ENCODE results near the gene PROZ. TPM values are rescaled to one million over a fixed set of nuclear protein-coding genes. Genes with fewer than 3 reads are reported as not detected.

Gene PROZ
- total and polyA plus RNA-seq, 9 of the 15 experiments (the other 6 are each of a cell fraction or from before 2014, with no cell fraction given): not detected

DNA sequence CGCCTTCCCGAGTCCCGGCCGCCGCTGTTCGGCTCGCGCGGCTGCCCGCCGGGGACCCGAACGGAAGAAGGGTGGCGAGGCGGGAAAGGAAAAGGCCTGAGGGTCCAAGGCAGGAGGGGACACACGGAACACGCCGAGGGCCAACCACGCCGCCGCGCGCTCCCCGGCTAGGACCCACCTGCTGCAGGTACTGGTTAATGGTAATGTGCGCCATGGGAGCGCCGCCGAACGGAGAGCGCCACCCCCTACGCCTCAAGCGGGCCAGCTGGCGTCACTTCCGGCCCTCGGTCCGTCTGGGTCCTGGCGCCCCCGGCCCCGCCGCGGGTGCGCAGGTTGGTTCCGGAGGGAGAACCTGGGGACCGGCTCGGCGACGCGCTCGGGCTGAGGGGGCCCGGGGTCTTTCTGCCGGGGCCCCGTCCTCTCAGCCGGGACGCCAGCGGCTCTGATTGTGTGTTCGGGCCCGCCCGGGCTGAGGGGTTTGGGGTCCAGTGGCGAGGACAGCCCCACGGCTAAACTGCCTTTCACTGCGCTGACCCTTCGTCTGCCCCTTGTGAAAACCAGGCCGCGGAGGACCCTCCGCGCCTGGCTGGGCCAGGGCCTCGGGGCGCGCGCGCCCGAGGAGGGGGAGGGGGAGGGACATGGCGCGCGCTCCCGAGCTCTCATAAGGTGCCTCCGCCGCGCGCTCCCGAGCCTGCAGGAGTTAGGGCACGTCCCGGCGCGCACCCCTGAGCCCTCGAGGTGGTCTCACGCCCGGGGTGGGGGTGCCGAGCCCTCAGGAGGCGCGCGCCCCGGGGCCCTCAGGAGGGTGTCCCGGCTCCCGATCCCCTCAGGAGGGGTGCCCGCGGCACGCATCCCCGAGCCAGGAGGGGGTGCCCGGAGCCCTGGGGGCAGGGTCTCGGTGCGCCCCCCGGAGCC lies 50.2 kb downstream of the PROZ start, which contains the start of gene PCID2:
Gene PCID2, minus strand, starts transcription at position 249 of the 915 bp plus-strand sequence. Its CDS starts 35 bp downstream, at position 214.
- H3K27me3 ChIP-seq (ENCODE audit: control insufficient read depth in 2 of 2, insufficient read depth in 2 of 2, low read length in 2 of 2): no peaks in the 10 kb centered on the region
- H3K79me2 ChIP-seq (ENCODE audit: control insufficient read depth, insufficient read depth, low read length): peaks cover 97% of the 10 kb centered on the region
- peak within 1 kb of the TSS; percentile 95 for H3K4me3 ChIP-seq
- in situ Hi-C loops (cut with MboI): no loop called here
- POLR2A ChIA-PET: interaction anchor here (0.6 to 1.7 kb wide), 9 partner anchors 10 to 1038 kb away, joined by 3 to 11 read pairs (median 3); no protein-coding TSS in a partner anchor
- peaks cover 67% of the 10 kb centered on the region for H3K36me3 ChIP-seq (ENCODE audit: control insufficient read depth, insufficient read depth, low read length)
- peak within 1 kb of the TSS; percentile 98 to 99 for H3K9ac ChIP-seq (ENCODE audit: insufficient read depth in 1 of 2, low read depth in 2 of 2, low read length in 2 of 2)
- peaks cover 26 to 29% of the 10 kb centered on the region in 2 experiments; a peak in 4 of 5 replicates for H3K4me1 ChIP-seq (replicated peaks in 1 of 2; ENCODE audit: control insufficient read depth in 2 of 2, insufficient read depth in 2 of 2, low read length in 2 of 2)
- FAIRE-seq (peak; percentile 67), ATAC-seq (peak; percentile 79), DNase-seq (ENCODE audit: extremely low read depth in 1 of 4, low spot score in 3 of 4) (peak; percentile 73 to 90 (median 80))
- H3K9me1 ChIP-seq (ENCODE audit: control insufficient read depth, insufficient read depth, low read length): peaks cover 5% of the 10 kb centered on the region
- no TSS peak for BruUV-seq (replicated peaks)
- peak within 1 kb of the TSS; percentile 98 for H3K4me2 ChIP-seq (ENCODE audit: insufficient read depth, low read length)
- intact Hi-C loops (cut with micrococcal nuclease): loop anchor here (1.0 to 10.0 kb wide), 2 partner anchors 12 to 186 kb away; no protein-coding TSS in a partner anchor
- CTCF ChIA-PET (ENCODE audit: low intra/inter-chr PET ratio): no interaction called here
- WGBS (ENCODE audit: insufficient coverage, low coverage, missing lambda C conversion rate): 0% methylated on average over 21 of the region's 103 CpGs
- H3K9me3 ChIP-seq (replicated peaks; ENCODE audit: control insufficient read depth, insufficient read depth, low read depth, low read length): no peaks in the 10 kb centered on the region
- peaks cover 12% of the 10 kb centered on the region; the same call in 1 of the 2 replicates for H4K20me1 ChIP-seq (replicated peaks; ENCODE audit: control insufficient read depth, insufficient read depth, low read length)
- H2AFZ ChIP-seq (ENCODE audit: low read depth, low read length): peak within 1 kb of the TSS; percentile 89
- H3K27ac ChIP-seq (ENCODE audit: extremely low read depth, low read depth, low read length): peak within 1 kb of the TSS; percentile 98
- TF ChIP-seq TAF1 (IDR thresholded peaks at IDR 0.05; ENCODE audit: control insufficient read depth, extremely low read depth, insufficient read depth, low read length, severe bottlenecking) (peak; percentile 93), SOX6 (IDR thresholded peaks at IDR 0.05) (0 out of 2 replicates have a peak, but pooled peaks have one; percentile 22), ZNF444 (CRISPR knock-in tag; IDR thresholded peaks at IDR 0.05) (peak; percentile 96), ZNF316 (IDR thresholded peaks at IDR 0.05) (no peak), ZNF764 (CRISPR knock-in tag; IDR thresholded peaks at IDR 0.05; ENCODE audit: low read depth) (no peak), SRSF7 (optimal IDR thresholded peaks at IDR 0.05; ENCODE audit: low read depth, low read length) (no peak), HNRNPUL1 (IDR thresholded peaks at IDR 0.05; ENCODE audit: low read length) (no peak), ETS2 (tag; IDR thresholded peaks at IDR 0.05; ENCODE audit: borderline replicate concordance, poor library complexity, severe bottlenecking) (no peak), XRCC5 (IDR thresholded peaks at IDR 0.05; ENCODE audit: low read depth, low read length) (peak; percentile 57; the same call in 1 of the 2 replicates), ILK (tag; IDR thresholded peaks at IDR 0.05; ENCODE audit: borderline replicate concordance, low read depth) (no peak), MAFK (IDR thresholded peaks at IDR 0.05; ENCODE audit: low read length) (no peak), FOXP1 (CRISPR knock-in tag; IDR thresholded peaks at IDR 0.05) (peak; percentile 38; the same call in 1 of the 2 replicates)
- TF ChIP-seq, protein P1, sequence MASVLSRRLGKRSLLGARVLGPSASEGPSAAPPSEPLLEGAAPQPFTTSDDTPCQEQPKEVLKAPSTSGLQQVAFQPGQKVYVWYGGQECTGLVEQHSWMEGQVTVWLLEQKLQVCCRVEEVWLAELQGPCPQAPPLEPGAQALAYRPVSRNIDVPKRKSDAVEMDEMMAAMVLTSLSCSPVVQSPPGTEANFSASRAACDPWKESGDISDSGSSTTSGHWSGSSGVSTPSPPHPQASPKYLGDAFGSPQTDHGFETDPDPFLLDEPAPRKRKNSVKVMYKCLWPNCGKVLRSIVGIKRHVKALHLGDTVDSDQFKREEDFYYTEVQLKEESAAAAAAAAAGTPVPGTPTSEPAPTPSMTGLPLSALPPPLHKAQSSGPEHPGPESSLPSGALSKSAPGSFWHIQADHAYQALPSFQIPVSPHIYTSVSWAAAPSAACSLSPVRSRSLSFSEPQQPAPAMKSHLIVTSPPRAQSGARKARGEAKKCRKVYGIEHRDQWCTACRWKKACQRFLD (CRISPR knock-in tag; IDR thresholded peaks at IDR 0.05): peak; percentile 81; the same call in 1 of the 2 replicates
- TF ChIP-seq, protein P2, sequence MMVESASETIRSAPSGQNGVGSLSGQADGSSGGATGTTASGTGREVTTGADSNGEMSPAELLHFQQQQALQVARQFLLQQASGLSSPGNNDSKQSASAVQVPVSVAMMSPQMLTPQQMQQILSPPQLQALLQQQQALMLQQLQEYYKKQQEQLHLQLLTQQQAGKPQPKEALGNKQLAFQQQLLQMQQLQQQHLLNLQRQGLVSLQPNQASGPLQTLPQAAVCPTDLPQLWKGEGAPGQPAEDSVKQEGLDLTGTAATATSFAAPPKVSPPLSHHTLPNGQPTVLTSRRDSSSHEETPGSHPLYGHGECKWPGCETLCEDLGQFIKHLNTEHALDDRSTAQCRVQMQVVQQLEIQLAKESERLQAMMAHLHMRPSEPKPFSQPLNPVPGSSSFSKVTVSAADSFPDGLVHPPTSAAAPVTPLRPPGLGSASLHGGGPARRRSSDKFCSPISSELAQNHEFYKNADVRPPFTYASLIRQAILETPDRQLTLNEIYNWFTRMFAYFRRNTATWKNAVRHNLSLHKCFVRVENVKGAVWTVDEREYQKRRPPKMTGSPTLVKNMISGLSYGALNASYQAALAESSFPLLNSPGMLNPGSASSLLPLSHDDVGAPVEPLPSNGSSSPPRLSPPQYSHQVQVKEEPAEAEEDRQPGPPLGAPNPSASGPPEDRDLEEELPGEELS (CRISPR knock-in tag; IDR thresholded peaks at IDR 0.05; ENCODE audit: borderline replicate concordance): no peak
- TF ChIP-seq, protein P3, sequence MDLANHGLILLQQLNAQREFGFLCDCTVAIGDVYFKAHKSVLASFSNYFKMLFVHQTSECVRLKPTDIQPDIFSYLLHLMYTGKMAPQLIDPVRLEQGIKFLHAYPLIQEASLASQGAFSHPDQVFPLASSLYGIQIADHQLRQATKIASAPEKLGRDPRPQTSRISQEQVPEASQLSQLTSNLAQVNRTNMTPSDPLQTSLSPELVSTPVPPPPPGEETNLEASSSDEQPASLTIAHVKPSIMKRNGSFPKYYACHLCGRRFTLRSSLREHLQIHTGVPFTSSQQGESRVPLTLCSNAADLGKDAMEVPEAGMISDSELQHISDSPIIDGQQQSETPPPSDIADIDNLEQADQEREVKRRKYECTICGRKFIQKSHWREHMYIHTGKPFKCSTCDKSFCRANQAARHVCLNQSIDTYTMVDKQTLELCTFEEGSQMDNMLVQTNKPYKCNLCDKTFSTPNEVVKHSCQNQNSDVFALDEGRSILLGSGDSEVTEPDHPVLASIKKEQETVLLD (IDR thresholded peaks at IDR 0.05): peak; percentile 53; the same call in 1 of the 2 replicates

All from K562 (cell line).